Neural progenitor cell (in vitro differentiated cells): ENCODE results near the gene CNTRL.

Experiments used
- EZH2phosphoT487 ChIP-seq: fragments of 200-600 bp; sonication (generic); IDR thresholded peaks from 2 replicates; pipeline ENCODE4 v1.6.1; 2017; ENCODE audit warnings: antibody characterized with exemption
- TF ChIP-seq, protein P1 (sequence below): fragments of 200-600 bp; sonication (generic); IDR thresholded peaks from 2 replicates; pipeline ENCODE4 v1.5.1; 2017; ENCODE audit warnings: antibody characterized with exemption, mild to moderate bottlenecking

DNA sequence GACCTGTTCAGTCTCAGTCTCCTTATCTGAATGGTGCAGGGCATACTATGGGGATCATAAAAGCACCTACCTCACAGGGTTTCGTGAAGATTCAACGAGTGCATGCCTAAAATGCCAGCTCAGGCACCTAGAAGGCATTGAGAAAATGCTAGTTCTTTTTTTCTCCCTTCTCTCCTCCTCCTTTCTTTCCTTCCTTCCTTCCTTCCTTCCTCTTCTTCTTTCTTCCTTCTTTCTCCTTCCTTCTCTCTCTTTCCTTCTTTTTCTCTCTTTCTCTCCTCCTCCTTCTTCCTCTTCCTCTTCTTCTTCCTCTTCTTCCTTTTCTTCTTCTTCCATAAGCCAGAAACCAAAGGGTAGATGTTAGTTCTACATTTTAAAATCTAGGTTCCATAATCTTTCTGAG is 139.2 kb downstream of the CNTRL start:
- no peak for TF ChIP-seq EZH2phosphoT487
- TF ChIP-seq, protein P1, sequence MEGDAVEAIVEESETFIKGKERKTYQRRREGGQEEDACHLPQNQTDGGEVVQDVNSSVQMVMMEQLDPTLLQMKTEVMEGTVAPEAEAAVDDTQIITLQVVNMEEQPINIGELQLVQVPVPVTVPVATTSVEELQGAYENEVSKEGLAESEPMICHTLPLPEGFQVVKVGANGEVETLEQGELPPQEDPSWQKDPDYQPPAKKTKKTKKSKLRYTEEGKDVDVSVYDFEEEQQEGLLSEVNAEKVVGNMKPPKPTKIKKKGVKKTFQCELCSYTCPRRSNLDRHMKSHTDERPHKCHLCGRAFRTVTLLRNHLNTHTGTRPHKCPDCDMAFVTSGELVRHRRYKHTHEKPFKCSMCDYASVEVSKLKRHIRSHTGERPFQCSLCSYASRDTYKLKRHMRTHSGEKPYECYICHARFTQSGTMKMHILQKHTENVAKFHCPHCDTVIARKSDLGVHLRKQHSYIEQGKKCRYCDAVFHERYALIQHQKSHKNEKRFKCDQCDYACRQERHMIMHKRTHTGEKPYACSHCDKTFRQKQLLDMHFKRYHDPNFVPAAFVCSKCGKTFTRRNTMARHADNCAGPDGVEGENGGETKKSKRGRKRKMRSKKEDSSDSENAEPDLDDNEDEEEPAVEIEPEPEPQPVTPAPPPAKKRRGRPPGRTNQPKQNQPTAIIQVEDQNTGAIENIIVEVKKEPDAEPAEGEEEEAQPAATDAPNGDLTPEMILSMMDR: no peak
